Fibroblast of the aortic adventitia (primary cell): ENCODE measurements around the gene TXNDC17. TPM values are rescaled to one million over a fixed set of nuclear protein-coding genes. Genes with fewer than 3 reads are reported as not detected.

Experiments
- DNase-seq: peaks from one replicate; pipeline ENCODE4 v3.0.0-alpha.2; 2010; ENCODE audit warnings: low read depth
- H3K4me3 ChIP-seq: 2 replicates; pipeline ENCODE4 v1.5.1; 2011; ENCODE audit warnings: low read depth, mild to moderate bottlenecking, control low read depth, low read length, moderate library complexity
- CTCF ChIP-seq: IDR thresholded peaks from 2 replicates; pipeline ENCODE4 v1.5.1; 2011; ENCODE audit warnings: mild to moderate bottlenecking, low read length, control low read depth, inconsistent platforms; ENCODE audit not compliant: insufficient read depth
- total RNA-seq: library from RNA; depleted of rRNA; stranded (reverse); fragments of >200 nt; gene quantifications from 2 replicates; pipeline ENCODE4 v1.2.3, GENCODE V29; 2012; ENCODE audit warnings: low replicate concordance

TXNDC17 gene
- total RNA-seq, 1 donor = 162 TPM

GRCh38 chr17:6676802-6677157 lies 35.9 kb downstream of the TXNDC17 start:
- no peak for TF ChIP-seq CTCF
- no peak for DNase-seq
- H3K4me3 ChIP-seq = no peak overlapping the region

- DNase-seq = no peak
- H3K4me3 ChIP-seq = no peak overlapping the region
- TF ChIP-seq CTCF = no peak
These were observed 36.4 kb downstream of the TXNDC17 start for GRCh38 chr17:6677158-6677831.

GRCh38 chr17:6677946-6678345 lies 37.1 kb downstream of the TXNDC17 start:
- TF ChIP-seq CTCF = no peak
- no peak overlapping the region for H3K4me3 ChIP-seq
- DNase-seq = no peak

- TF ChIP-seq CTCF = no peak
- no peak overlapping the region for H3K4me3 ChIP-seq
- DNase-seq = no peak
These were observed 38.4 kb downstream of the TXNDC17 start for GRCh38 chr17:6679241-6679640.

GRCh38 chr17:6681176-6681575 lies 40.3 kb downstream of the TXNDC17 start:
- no peak for DNase-seq
- H3K4me3 ChIP-seq = no peak overlapping the region
- no peak for TF ChIP-seq CTCF

GRCh38 chr17:6681671-6682070 lies 40.8 kb downstream of the TXNDC17 start:
- TF ChIP-seq CTCF = no peak
- DNase-seq = no peak
- no peak overlapping the region for H3K4me3 ChIP-seq

- TF ChIP-seq CTCF = no peak
- H3K4me3 ChIP-seq = no peak overlapping the region
- no peak for DNase-seq
These were observed 41.5 kb downstream of the TXNDC17 start for GRCh38 chr17:6682339-6682738.
